Parathyroid adenoma (tissue), 2 donors: Measurements from ENCODE around the gene KRT37.

ENCODE experiments used
- H2AFZ ChIP-seq: fragments of 300-600 bp; sonication (generic); one replicate; pipeline ENCODE4 v1.7.0; 2017; ENCODE audit warnings: antibody characterized with exemption, mild to moderate bottlenecking
- H3K27ac ChIP-seq: fragments of 300-600 bp; sonication (generic); one replicate; pipeline ENCODE4 v1.7.0; 2017
- H3K27me3 ChIP-seq: fragments of 300-600 bp; sonication (generic); one replicate; pipeline ENCODE4 v1.7.0; 2017; ENCODE audit warnings: low read length; ENCODE audit not compliant: control insufficient read depth, insufficient read depth
- H3K36me3 ChIP-seq: fragments of 300-600 bp; sonication (generic); one replicate; pipeline ENCODE4 v1.7.0; 2017; ENCODE audit warnings: low read length; ENCODE audit not compliant: control insufficient read depth, insufficient read depth
- H3K4me1 ChIP-seq: fragments of 300-600 bp; sonication (generic); one replicate; pipeline ENCODE4 v1.7.0; 2017; ENCODE audit warnings: control low read depth
- H3K4me2 ChIP-seq: fragments of 300-600 bp; sonication (generic); one replicate; pipeline ENCODE4 v1.7.0; 2017; ENCODE audit warnings: low read length
- H3K4me3 ChIP-seq: fragments of 300-600 bp; sonication (generic); one replicate; pipeline ENCODE4 v1.7.0; 2017; ENCODE audit warnings: low read depth, low read length
- H3K79me2 ChIP-seq: fragments of 300-600 bp; sonication (generic); one replicate; pipeline ENCODE4 v1.7.0; 2017; ENCODE audit warnings: control low read depth
- H3K9ac ChIP-seq: fragments of 300-600 bp; sonication (generic); one replicate; pipeline ENCODE4 v1.7.0; 2017; ENCODE audit warnings: mild to moderate bottlenecking
- H3K9me3 ChIP-seq: fragments of 300-600 bp; sonication (generic); one replicate; pipeline ENCODE4 v1.7.0; 2017; ENCODE audit warnings: low read length; ENCODE audit not compliant: control insufficient read depth
- CTCF ChIP-seq: fragments of 300-600 bp; sonication (generic); IDR thresholded peaks from one replicate; pipeline ENCODE4 v1.7.0; 2017; ENCODE audit warnings: antibody characterized with exemption, mild to moderate bottlenecking
- donor health status: primary hyperparathyroidism.

Gene KRT37

GRCh38 chr17:41413982-41414381, 10.4 kb downstream of the KRT37 start:
- Histone ChIP-seq H3K36me3 (no peaks in the 10 kb centered on the region), H3K4me3 (no peak overlapping the region), H2AFZ (no peak overlapping the region), H3K4me1 (no peaks in the 10 kb centered on the region), H3K27ac (no peak overlapping the region), H3K79me2 (no peaks in the 10 kb centered on the region), H3K27me3 (no peaks in the 10 kb centered on the region), H3K9me3 (no peaks in the 10 kb centered on the region), H3K4me2 (no peak overlapping the region), H3K9ac (no peak overlapping the region)
- TF ChIP-seq CTCF, result no peak

GRCh38 chr17:41413353-41413957, 10.9 kb downstream of the KRT37 start:
- no peak overlapping the region for H3K27ac ChIP-seq
- H3K9me3 ChIP-seq, result no peaks in the 10 kb centered on the region
- TF ChIP-seq CTCF, result no peak
- no peaks in the 10 kb centered on the region for H3K79me2 ChIP-seq
- H3K36me3 ChIP-seq, result no peaks in the 10 kb centered on the region
- no peak overlapping the region for H3K4me2 ChIP-seq
- no peak overlapping the region for H3K4me3 ChIP-seq
- no peaks in the 10 kb centered on the region for H3K4me1 ChIP-seq
- H3K27me3 ChIP-seq, result no peaks in the 10 kb centered on the region
- no peak overlapping the region for H2AFZ ChIP-seq
- no peak overlapping the region for H3K9ac ChIP-seq

- H3K4me3 ChIP-seq, result no peak overlapping the region
- H2AFZ ChIP-seq, result no peak overlapping the region
- TF ChIP-seq CTCF, result no peak
- no peaks in the 10 kb centered on the region for H3K36me3 ChIP-seq
- H3K4me1 ChIP-seq, result no peaks in the 10 kb centered on the region
- no peaks in the 10 kb centered on the region for H3K27me3 ChIP-seq
- no peaks in the 10 kb centered on the region for H3K9me3 ChIP-seq
- H3K9ac ChIP-seq, result no peak overlapping the region
- no peak overlapping the region for H3K4me2 ChIP-seq
- no peaks in the 10 kb centered on the region for H3K79me2 ChIP-seq
- H3K27ac ChIP-seq, result no peak overlapping the region
These were observed 13.1 kb downstream of the KRT37 start for GRCh38 chr17:41411072-41411840.

GRCh38 chr17:41407226-41407625, 17.2 kb downstream of the KRT37 start:
- Histone ChIP-seq H3K27ac (no peak overlapping the region), H2AFZ (no peak overlapping the region), H3K9me3 (no peaks in the 10 kb centered on the region), H3K4me2 (no peak overlapping the region), H3K9ac (no peak overlapping the region), H3K36me3 (no peaks in the 10 kb centered on the region), H3K4me3 (no peak overlapping the region), H3K27me3 (no peaks in the 10 kb centered on the region), H3K79me2 (no peaks in the 10 kb centered on the region), H3K4me1 (no peaks in the 10 kb centered on the region)
- TF ChIP-seq CTCF, result no peak

- Histone ChIP-seq H3K36me3 (no peaks in the 10 kb centered on the region), H3K27ac (no peak overlapping the region), H3K27me3 (no peaks in the 10 kb centered on the region), H3K9me3 (no peaks in the 10 kb centered on the region), H3K4me3 (no peak overlapping the region), H3K4me2 (no peak overlapping the region), H3K9ac (no peak overlapping the region), H2AFZ (no peak overlapping the region), H3K4me1 (no peaks in the 10 kb centered on the region), H3K79me2 (no peaks in the 10 kb centered on the region)
- TF ChIP-seq CTCF, result no peak
These were observed 18.2 kb downstream of the KRT37 start for GRCh38 chr17:41406205-41406604.
